NCI-H2171 (cell line): ENCODE data around the gene NMT2.
A peak's percentile ranks its signal among the peaks of the same experiment; 100 is the strongest.

Source experiments
- DNase-seq: peaks from one replicate; lab custom pipeline; 2025; lab: John Stamatoyannopoulos, UW

NMT2 gene

DNA sequence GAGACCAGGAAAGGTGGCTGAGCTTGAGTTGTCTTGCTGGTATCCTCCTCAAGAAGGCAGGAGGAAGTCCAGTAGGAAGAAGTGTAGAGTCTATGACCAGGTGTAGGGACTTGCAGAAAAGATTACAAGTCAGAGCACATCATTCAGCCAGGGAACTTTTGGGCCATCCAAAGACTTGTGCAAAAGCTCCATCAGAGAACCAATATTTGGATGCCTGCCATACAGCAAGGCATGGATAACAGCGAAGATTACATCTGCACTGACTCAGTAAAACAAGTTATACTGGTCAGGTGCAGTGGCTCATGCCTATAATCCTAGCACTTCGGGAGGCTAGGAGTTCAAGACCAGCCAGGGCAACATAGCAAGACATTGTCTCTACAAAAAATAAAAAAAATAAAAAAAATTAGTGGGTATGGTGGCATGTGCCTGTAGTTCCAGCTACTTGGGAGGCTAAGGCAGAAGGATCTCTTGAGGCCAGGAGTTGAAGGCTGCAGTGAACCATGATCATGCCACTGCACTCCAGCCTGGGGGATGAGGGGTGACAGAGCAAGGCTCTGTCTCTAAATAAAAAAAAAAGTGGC is 13.2 kb upstream of the NMT2 start:
- DNase-seq: no peak

DNA sequence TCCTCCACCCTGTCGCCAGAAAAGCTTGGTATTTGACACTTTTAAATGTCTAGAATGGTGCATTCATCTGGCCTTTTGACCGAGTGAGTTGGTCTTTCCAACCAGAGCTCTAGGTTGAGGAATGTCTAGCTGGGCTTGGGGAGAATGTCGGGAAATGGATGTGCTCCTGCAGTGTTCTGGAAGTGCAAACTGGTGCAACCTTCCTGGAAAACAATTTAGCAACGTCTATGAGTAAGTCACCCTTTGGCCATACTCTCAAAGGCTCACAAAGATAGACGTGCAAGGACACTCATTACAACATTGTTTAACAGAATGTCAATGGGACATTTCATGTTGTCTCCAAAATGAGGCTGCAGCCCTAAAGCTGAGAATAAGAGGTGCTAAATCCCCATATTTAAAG is 12.2 kb upstream of the NMT2 start:
- DNase-seq: no peak

DNA sequence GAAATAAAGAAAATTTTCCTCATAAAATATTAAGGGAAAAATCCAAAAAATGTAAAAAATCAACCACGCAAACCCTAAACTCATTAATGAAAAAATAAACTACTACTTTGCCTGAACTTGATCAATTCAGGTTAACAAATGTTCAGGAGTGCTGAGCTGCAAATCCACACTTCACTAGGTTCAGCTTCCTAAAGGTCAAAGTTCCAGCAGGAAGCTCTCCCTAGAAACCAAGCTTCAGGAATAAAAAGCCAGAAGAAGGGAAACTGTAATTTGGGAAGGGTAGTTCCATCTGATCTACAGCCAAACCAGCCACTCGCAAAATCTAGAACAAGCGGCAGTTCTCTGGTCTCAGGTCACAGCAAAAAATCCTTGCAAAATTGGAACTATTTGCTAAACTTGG is 7.8 kb upstream of the NMT2 start:
- DNase-seq: no peak

DNA sequence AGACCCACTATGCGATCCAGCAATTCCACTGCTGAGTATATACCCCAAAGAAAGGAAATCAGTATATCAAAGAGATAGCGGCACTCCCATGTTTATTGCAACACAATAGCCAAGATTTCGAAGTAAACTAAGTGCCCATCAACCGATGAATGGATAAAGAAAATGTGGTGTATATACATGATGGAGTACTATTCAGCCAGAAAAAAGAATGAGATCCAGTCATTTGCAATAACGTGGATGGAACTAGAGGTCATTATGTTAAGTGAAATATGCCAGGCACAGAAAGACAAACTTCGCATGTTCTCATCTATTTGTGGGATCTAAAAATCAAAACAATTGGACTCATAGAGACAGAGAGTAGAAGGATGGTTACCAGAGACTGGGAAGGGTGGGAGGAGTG is 7.1 kb upstream of the NMT2 start:
- no peak for DNase-seq

DNA sequence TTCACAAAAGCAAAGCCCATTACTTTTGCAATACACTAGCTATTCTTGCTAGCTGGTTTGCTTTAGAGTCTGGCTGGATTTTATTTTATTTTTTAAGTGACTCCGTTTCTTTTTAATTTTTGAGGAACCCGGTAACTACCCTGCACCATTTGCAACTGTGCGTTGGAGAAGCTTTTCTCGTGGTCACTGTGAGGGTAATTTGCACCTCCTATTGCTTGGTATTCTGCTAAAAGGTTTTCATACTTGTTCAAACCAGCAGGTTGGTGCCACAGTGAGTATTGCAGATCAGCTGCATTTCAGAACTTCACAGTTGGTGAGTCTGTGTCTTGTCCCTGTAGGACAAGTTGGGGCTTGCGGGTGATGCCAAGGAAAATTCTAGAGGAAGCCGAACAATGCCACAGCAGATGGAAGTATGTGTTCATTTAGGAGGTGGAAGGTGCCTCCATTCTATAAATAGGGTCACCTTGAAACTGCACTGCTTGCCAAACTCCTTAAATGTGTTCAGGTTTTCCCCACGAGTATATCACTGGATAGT is 3.9 kb upstream of the NMT2 start:
- peak; percentile 13 for DNase-seq

DNA sequence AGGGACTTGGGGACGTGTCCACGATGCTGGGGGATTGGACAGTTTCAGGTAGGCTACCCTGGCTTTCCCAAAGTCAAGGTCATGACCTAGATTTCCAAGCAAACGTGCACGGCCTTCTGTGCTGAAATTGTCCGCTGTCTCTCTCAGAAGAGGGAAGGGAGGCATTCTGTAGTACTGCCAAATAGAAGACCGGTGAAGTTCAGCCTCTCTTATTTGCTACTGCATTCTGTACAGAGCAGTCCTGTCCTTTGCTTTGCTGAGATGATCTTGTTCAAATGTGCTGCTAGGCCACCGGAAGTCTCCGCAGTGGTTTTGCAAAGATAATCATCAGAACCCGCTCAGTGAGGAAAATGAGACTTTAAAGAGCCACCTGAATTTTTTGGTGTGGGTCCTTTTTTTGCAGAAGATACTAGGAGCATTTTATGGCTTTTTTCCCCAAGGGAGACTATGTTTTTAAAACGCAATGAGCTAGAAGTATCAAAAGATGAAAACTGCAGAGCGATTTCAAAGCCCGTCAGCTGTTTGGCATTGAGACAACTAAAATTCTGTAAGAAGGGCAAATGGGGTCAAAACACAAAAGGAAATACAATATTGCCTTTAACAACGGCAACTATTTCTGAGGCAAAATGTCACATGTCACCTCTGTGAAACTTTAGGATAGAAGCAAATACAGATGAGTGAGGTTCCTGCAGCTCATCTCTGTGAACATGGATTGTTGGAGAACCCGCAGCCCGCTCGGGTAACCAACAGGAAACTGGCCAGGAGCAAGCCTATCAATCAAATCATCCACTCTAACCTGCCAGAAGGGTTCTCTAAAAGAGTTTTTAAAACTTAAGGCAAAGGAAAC is 1.3 kb upstream of the NMT2 start:
- DNase-seq: no peak

DNA sequence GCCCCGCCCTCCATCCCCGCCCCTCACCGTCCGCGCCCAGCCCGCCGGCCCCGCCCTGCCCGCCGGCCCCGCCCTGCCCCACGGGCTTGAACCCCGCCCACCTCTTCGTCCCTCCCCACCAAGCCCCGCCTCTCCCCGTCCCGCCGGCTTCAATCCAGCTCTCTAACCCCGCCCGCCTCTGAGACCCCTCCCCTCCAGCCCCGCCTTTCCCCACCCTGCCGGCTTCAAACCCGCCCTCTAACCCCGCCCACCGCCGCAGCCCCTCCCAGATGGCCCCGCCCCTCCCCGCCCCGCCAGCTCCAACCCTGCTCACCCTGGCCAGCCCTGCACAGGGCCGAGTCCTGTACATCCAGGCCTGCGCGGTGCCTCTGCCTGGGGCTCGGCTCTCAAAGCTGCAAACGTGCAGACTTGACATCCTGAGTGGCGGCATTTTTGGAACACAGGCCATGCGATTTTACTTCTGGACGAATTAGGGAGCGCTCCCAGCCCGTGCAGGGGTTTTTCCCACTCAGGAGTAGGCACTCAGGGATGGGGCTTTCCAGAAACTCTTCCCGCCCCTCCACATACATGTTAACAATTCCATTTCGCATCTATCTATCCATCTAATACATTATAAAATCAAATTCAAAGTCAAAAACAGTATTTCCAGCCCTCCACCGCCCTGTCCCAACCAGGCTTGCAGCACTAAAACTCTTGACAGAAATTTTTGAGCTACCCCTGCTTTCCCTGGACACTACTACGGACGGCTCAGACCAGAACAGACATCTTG is 477 bp upstream of the NMT2 start:
- DNase-seq: peak; percentile 79

DNA sequence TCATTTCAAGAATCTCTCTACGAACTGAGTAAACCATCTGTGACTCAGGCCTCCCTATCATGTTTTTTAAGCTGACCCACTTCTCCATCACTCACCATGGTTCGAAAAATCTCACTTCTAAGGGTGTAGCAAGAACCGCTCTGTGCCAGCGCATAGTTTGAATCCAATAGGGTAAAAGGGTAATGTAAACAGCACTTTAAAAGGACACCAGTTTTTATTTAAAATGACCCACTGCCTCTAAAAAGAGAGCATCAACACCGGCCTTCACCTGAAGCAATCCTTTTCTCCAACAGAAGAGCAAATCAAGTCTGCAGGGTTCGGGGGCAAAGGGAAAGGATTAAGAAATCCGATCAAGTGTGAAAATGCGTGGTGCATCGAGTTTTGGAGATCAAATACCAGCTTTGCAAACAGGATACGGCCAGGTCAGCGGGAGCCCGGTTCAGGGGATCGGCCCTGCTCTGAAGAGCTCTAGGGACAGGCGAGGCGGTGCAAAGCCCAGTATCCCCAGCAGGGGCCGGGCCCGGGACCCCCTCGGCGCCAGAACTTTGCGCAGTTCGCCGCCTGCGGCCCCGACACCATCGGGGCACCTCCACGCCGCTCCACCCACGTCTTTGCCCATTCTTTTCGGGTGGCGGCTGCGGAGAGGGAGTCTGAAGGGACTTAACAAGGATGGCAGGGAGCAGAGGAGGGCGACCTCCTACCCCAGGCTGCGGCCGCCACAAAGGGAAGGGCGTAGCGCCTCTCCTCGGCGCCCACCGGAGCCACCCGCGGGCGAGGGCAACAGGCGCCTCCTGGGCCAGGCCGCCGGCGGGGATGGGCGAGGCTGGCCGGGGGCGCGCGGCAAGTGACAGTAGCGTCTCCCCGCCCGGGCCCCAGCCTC is 842 bp downstream of the NMT2 start:
- peak; percentile 5 for DNase-seq

DNA sequence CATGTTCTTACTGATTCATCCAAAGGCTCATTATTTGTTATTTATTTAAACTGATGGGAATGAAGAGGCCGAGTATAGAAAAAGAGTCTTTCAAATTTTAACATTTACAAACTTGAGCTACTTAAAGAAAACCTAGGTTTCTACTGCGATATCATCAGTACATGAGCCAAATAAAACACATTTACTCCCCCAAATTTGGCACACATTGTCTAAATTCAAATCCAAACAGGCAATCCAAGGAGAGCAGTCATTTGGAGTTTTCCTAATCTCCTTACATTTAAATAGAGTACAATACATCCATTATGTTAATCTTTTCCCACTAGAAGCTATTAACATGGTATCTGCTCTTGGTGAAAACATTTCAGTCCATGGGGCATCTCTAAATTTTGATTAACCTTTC is 2.2 kb downstream of the NMT2 start:
- no peak for DNase-seq

DNA sequence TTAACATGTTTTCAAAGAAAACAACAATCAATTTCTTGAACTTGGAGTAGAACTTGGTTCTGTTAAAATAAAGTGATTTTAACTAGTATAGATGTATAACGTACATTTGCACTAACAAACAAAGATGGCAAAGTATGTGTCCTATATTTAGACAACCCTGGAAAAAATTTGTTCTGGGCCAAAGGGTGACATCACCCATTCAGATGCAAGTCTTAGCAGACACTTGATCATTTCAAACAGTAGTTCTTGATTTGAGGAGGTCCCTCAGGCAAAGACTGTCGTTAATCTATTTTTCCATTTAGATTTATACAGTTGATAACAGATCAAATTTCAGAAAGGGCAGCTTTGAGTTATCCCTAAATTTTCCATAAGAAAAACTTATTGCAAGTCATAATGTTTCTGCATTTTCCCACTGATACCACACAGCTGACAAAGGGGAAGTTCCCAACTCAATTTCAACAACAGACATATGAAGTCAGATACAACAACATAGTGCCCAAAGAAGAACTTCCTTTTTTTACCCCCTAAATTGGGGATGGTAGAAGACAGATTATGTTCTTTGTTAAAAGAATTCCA is 5.2 kb downstream of the NMT2 start:
- no peak for DNase-seq

DNA sequence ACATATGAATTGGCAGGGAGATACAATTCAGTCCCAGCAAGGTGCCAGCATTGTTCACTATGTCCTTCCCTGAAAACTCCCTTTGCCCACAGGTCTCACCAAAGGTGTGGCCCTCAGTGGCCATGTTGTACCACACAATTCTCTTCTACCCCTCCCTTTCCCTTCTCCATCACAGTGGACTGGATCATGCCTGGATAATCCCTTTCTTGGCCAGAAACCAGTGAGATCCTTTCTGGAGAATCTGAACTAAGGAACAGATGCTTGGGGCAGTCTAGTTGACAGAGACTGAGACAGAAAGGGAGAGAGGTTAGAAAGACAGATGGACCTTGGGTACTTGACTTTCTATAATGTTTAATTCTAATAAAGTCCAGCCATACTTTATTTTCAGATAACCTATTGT is 9.5 kb downstream of the NMT2 start:
- DNase-seq: no peak

DNA sequence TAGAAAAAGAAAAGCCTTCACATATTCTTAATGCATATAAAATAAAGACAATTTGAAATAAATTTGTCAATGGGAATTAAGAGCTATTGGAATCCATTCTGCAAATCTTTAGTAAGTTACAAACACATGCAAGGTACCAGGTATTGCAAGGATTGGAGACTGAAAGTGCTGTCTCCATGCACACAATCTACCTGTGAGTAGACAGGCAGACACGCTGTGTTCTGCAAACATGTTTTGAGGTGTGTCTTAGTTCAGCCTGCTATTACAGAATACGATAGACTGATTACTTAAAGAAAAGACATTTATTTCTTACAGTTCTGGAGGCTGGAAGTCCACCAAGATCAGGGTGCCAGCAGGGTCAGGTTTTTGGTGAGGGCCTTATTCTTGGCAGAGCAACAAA is 10.0 kb downstream of the NMT2 start:
- no peak for DNase-seq

DNA sequence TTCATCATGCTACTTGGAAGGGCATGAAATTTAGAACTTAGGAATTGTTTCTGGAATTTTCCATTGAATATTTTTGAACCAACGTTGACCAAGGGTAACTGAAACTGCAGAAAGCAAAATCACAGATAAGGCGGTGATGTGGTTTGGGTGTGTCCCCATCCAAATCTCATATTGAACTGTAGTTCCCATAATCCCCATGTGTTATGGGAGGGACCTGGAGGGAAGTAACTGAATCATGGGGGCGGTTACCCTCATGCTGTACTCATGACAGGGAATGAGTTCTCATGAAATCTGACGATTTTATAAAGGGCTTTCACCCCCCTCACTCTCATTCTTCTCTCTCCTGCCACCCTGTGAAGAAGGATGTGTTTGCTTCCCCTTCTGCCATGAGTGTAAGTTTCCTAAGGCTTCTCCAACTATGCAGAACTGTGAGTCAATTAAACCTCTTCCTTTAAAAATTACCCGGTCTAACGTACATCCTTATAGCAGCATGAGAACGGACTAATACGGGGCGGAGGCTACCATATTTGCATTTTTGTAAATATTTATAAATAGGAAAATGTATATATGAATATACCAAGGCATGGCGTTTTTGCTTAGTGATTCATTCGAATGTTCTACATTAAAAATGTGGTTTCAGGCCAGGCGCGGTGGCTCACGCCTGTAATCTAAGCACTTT is 12.4 kb downstream of the NMT2 start:
- no peak for DNase-seq

DNA sequence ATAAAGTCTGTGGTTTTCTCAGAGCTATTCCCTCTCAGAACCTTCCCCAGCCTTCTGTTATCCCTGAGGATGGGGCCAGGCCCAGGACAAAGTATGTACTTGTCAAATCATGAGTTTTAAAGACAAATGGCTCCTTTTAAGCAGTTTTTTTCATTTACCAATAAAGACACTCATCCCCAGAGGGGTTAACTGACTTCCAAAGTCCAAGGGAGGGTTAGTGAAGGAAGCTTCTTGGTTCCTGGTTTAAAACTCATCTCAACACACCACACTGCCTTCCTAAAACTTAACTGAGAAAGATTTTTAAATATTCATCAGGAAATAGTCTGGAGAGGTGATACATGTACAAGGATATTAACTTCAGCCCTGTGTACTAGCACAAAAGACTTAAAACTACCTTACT is 15.9 kb downstream of the NMT2 start:
- DNase-seq: no peak

DNA sequence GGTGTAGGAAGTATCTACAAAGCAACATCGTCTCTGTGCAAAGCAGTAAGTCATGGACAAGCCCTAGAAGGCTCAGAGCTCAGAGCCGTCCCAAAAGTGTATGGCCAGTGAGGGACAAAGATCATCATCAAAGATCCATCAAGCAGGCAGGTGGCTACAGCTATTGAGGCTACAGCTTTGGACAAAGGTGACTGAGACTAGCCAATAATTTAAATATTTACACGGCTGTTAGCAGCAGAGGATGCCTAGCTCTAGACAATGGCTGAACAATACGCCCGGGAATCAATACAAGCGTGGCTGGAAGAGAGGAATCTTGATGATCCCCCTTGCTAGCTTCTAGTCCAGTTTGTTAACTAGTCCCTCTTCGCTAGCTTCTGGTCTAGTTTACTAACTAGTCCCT is 17.9 kb downstream of the NMT2 start:
- DNase-seq: no peak

DNA sequence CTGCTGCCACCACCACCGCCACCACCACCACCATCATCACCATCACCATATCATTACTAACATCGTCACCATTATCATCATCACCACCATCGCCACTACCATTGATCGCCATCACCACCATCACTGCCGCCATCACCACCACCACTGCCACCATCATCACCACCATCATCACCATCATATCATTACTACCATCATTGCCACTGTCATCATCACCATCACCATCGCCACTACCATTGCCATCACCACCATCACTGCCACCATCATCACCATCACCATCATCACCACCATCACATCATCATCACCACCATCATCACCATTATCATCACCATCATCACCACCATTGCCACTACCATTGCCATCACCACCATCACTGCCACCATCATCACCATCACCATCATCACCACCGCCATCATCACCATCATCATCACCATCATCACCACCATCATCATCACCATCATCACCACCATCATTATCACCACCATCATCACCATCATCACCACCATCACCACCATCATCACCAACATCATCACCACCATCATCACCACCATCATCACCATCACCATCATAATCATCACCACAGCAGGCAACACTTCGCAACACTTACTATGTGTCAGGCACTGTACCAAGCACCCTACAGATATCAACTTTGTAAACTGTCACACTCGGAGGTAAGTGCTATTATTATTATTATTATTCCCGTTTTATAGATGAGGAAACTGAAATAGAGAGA is 19.3 kb downstream of the NMT2 start:
- no peak for DNase-seq

DNA sequence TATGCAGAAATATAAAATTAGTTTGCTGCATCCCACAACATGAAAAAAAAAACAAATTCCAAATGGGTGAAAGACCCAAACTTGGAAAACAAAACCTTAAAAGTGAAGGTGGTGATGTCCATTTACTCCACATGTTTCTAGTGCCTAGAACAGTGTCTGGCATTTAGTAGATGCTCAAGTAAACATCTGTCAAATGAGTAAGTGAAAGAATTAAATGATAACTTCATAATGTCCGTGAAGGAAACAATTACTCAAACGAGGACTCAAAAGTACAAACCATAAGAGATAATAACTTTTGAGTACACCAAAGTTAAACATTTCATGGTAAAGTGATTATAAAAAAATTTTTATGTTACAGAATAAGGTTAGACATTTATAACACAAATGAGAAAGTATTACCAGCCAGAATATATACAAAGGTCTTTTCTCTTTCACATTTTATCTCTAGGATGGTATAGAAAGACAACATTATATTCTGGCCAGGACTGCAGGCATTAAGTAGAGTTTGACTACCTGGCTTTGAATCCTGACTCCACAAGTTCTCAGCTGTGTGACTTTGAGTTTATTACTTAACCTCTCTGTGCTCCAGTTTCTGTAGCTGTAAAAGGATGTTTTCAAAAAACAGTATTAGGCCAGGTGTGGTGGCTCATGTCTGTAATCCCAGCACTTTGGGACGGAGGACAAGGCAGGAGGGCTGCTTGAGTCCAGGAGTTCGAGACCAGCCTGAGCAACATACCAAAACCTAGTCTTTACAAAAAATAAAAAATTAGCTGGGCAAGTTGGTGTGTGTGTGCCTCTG is 20.7 kb downstream of the NMT2 start:
- DNase-seq: no peak

DNA sequence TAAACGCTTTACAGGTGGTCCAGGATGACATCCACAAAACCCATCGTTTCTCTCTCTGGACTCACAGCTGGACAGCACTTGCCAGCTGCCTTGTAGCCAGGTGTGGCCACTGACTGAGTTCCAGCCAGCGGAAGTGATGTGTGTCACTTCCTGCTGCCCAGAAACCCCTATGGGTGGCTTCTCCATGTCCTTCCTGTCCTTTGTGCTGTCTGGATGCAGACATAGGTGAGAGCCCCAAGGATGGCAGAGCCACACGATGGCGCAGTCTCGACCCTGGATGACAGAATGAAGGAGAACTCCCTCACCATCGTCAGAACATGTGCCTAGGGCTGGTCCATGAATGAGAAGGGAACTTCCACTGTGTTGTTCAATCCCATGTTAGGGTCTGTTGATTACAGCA is 22.1 kb downstream of the NMT2 start:
- DNase-seq: no peak

DNA sequence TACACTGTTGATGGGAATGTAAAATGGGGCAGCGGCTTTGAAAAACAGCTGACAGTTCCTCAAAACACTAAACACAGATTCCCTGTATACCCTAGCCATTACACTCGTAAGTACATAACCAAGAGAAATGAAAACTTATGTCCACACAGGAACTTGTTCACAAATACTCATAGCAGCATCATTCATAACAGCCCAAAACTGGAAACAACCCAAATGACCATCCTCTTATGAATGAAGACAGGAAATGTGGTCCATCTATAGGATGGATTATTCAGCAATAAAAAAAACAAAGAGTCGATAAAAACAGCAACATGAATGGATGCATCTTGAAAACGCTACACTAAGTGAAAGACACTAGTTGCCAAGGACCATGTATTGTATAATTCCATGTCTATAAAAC is 23.7 kb downstream of the NMT2 start:
- no peak for DNase-seq
